GM06990 (cell line): ENCODE data around the gene CXCL8.

Experiments
- DNase-seq: peaks from one replicate; pipeline ENCODE4 v3.0.0-alpha.2; 2011; ENCODE audit not compliant: insufficient read length; ENCODE audit errors: extremely low read depth
- H3K27me3 ChIP-seq: replicated peaks from 2 replicates; pipeline ENCODE4 v1.6.0; 2011; ENCODE audit warnings: low read length; ENCODE audit not compliant: control insufficient read depth, insufficient read depth
- H3K36me3 ChIP-seq: 2 replicates; pipeline ENCODE4 v1.5.1; 2011; ENCODE audit warnings: low read length; ENCODE audit not compliant: control insufficient read depth, insufficient read depth
- H3K4me3 ChIP-seq: replicated peaks from 2 replicates; pipeline ENCODE4 v1.5.1; 2011; ENCODE audit warnings: low read depth, mild to moderate bottlenecking, control low read depth, low read length
- TF ChIP-seq, protein P1 (sequence below): IDR thresholded peaks from 2 replicates; pipeline ENCODE4 v1.5.1; 2011; ENCODE audit warnings: low read length, control low read depth, mild to moderate bottlenecking, inconsistent platforms; ENCODE audit not compliant: insufficient read depth, poor library complexity, severe bottlenecking

CXCL8 gene

GRCh38 chr4:73735231-73735630 is 5.1 kb upstream of the CXCL8 start:
- Histone ChIP-seq H3K27me3 (no peaks in the 10 kb centered on the region), H3K36me3 (no peaks in the 10 kb centered on the region), H3K4me3 (no peak overlapping the region)
- peak; percentile 58 for DNase-seq
- TF ChIP-seq, protein P1, sequence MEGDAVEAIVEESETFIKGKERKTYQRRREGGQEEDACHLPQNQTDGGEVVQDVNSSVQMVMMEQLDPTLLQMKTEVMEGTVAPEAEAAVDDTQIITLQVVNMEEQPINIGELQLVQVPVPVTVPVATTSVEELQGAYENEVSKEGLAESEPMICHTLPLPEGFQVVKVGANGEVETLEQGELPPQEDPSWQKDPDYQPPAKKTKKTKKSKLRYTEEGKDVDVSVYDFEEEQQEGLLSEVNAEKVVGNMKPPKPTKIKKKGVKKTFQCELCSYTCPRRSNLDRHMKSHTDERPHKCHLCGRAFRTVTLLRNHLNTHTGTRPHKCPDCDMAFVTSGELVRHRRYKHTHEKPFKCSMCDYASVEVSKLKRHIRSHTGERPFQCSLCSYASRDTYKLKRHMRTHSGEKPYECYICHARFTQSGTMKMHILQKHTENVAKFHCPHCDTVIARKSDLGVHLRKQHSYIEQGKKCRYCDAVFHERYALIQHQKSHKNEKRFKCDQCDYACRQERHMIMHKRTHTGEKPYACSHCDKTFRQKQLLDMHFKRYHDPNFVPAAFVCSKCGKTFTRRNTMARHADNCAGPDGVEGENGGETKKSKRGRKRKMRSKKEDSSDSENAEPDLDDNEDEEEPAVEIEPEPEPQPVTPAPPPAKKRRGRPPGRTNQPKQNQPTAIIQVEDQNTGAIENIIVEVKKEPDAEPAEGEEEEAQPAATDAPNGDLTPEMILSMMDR = no peak

GRCh38 chr4:73741031-73741749 is 821 bp downstream of the CXCL8 start:
- no peak for DNase-seq
- no peak overlapping the region for H3K4me3 ChIP-seq
- no peaks in the 10 kb centered on the region for H3K36me3 ChIP-seq
- no peaks in the 10 kb centered on the region for H3K27me3 ChIP-seq
- TF ChIP-seq, protein P1 = no peak

- no peaks in the 10 kb centered on the region for H3K27me3 ChIP-seq
- H3K4me3 ChIP-seq = no peak overlapping the region
- DNase-seq = no peak
- TF ChIP-seq, protein P1 = no peak
- no peaks in the 10 kb centered on the region for H3K36me3 ChIP-seq
These were observed 1.6 kb downstream of the CXCL8 start for GRCh38 chr4:73741750-73742489.

GRCh38 chr4:73742490-73743160 is 2.3 kb downstream of the CXCL8 start:
- no peak for DNase-seq
- Histone ChIP-seq H3K27me3 (no peaks in the 10 kb centered on the region), H3K4me3 (no peak overlapping the region), H3K36me3 (no peaks in the 10 kb centered on the region)
- TF ChIP-seq, protein P1 = no peak

GRCh38 chr4:73743281-73743680 is 2.9 kb downstream of the CXCL8 start:
- H3K4me3 ChIP-seq = no peak overlapping the region
- no peak for DNase-seq
- TF ChIP-seq, protein P1 = no peak
- H3K36me3 ChIP-seq = no peaks in the 10 kb centered on the region
- H3K27me3 ChIP-seq = no peaks in the 10 kb centered on the region
